Activated CD4-positive, alpha-beta T cell treated with anti-CD3 and anti-CD28 coated beads for 48 hours (primary cell): ENCODE measurements around the gene MANSC1.
"Not testable (repeated sequence)": the region's sequence is repeated elsewhere in the genome, so short reads cannot be mapped to it uniquely, and the experiment has no call there.

Experiments used
- DNase-seq: peaks from one replicate; pipeline ENCODE4 v3.0.0-alpha.2; 2020

MANSC1 gene

DNA sequence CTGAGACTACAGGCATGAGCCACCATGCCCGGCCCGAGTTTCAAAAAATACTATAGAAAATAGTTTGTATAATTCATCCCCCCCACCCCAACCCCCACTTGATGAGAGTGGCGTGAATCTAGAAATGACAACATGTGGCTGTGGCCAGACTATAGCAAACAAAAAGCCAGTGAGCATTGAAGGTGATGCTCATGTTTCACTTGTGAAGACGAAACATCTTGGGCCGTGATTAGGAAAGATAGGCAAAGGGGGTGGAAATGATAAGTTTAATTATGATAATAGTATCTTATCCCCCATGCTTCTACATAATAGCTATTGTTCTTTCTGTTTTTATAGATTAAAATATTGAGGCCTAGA lies 15.4 kb upstream of the MANSC1 start:
- DNase-seq: no peak

DNA sequence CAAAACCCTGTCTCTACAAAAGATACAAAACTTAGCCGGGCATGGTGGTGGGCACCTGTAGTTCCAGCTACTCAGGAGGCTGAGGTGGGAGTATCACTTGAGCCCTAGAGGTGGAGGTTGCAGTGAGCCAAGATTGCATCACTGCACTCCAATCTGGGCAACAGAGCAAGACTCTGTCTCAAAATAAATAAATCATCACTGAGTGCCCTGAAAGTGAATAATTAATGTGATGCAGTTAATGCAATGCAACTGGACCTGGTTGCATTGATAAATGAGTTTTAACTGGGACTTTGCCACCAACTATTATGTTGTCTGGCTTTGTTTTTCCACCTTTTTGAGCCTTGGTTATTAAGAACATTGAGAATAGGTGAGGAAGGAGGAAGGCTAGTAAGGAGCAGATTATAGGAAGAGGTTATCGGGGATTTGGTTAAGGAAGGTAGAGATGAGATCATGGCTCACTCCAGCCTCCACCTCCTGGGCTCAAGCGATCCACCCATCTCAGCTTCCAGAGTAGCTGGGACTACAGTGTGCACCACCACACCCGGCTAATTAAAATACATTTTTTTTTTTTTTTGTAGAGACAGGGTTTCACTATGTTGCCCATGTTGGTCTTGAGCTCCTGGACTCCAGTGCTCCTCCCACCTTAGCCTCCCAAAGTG lies 14.9 kb upstream of the MANSC1 start:
- DNase-seq: no peak

DNA sequence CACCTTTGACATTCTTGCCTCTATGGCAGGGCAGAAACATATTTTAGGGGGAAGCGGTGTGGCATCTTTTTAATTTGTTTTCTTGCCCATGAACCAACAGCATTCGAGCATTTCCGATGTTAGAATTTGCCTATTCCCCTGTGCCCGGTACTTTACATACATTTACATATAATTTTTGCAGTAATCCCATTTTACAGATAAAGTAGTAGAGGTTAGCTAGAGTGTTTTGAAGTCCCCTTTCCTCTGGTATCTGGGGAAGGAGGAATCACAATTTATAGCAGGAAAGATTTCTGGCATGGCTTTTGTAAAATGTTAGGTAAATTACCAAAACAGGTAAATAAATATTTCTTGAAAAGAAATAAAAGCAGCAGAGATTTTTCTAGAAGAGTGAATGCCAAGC lies 8.5 kb upstream of the MANSC1 start:
- no peak for DNase-seq

- DNase-seq: no peak
Observed at GRCh38 chr12:12357719-12358461, 7.8 kb upstream of the MANSC1 start.

DNA sequence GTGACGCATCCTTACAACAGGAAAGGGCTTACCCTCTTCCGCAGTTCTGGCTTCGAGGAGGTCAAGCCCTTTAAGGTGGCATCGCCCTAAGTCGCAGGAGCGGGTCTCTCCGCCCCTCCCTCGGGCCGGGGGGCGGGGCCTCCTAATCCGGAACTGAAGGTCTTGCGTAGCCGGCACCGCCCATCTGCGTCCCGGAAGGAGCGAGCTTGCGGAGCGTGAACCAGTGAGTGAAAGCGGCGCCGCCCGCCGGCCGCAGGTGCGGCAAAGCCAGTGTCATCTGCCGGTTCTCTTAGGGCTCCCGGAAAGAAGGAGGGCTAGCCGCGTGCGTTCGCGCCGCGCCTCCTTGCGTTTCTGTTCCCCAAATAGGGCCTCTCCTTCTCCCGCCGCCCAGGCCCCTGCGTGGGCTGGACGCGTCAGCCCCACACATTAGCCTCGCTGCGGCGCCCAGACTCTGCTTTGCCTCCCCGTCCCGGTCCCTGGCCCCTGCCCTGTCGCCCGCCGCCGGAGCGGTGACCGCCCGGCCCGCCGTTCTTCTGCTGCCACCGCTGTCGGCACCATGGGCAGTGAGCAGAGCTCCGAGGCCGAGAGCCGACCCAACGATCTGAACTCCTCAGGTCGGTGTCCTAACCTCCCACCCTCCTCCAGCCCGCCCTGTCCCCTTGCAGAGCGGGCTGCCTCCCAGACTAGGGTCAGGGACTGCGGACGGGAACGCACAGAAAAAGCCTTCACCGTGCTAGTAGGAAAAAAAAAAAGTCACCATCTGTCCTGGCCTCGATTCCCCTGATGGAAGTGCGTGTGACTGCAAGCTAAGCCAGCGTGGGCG lies 7.1 kb upstream of the MANSC1 start, which contains the start of gene BORCS5:
BORCS5 (plus strand) TSS at position 183 of the 823 bp plus-strand sequence; CDS start at position 557, 374 bp downstream.
- peak; percentile 99 for DNase-seq

GRCh38 chr12:12356467-12356895 lies 6.4 kb upstream of the MANSC1 start:
- DNase-seq: no peak

GRCh38 chr12:12353807-12354206 lies 3.8 kb upstream of the MANSC1 start:
- no peak for DNase-seq

GRCh38 chr12:12353276-12353675 lies 3.2 kb upstream of the MANSC1 start:
- DNase-seq: no peak

DNA sequence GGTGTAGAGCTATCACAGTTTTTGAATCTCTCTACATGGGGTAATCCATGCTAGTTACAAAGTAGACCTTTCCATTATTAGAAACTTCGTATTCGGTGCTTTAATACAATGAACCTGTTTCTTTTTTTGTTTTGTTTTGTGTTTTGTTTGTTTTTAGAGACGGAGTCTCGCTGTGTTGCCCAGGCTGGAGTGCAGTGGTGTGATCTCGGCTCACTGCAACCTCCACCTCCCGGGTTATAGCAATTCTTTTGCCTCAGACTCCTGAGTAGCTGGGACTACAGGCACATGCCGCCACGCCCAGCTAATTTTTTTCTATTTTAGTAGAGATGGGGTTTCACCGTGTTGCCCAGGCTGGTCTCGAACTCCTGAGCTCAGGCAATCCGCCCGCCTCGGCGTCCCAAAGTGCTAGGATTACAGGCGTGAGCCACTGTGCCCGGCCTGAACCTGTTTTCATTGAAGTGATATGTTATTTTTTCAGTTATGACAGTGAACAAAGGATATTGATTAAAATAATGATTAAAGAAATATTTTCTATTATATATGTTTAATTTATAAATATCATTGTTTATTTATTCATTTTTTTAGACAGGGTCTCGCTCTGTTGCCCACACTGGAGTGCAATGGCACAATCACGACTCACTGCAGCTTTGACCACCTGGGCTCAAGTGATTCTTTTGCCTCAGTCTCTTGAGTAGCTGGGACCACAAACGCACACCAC lies 1.6 kb upstream of the MANSC1 start:
- DNase-seq: not testable (repeated sequence)

GRCh38 chr12:12350868-12351463 lies 924 bp upstream of the MANSC1 start:
- DNase-seq: no peak

GRCh38 chr12:12338527-12339168 lies 11.4 kb downstream of the MANSC1 start:
- no peak for DNase-seq

GRCh38 chr12:12336511-12336910 lies 13.5 kb downstream of the MANSC1 start:
- DNase-seq: no peak

DNA sequence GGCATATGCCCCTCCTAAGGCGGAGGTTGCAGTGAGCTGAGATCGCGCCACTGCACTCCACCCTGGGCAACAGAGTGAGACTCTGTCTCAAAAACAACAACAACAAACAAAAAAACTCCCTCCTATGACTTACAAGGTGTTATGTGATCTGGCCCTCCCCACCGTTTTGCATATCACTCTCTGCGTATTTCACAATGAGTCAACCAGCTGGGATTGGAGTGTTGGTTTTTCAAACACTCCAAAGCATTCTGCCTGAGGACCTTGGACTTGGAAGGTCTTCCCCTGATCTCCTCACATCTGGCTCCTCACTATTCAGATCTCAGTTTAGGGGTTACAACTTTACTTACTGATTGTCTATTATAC lies 14.0 kb downstream of the MANSC1 start:
- no peak for DNase-seq

DNA sequence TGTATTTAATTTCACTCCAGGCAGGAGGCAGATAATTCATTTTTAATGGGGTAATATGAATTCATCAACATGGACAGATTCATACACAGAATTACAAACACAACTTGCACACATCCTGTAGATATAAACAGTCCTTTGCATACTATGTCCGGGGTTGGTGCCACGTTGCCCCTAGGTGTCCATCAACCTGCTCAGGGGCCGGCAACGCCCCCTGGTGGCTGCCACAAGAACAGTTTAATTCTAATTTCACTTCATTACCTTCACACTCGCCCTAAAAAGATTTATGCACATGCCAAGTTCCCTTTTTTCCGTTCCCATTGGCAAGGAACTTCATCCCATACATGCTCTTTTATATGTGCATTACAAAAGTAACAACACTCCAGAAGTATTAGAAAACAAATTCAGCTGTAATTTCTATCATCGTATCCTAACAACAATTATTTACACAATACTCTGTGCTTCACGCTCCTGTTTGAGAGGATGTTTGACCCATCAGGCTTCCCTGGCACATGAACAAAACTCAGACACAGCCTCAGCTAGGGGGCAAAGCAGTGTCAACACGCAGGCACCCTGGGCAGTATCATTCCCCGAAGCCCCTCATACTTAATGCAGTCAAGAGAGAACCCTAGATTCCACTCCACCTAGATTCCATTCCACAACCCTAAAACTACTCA lies 15.5 kb downstream of the MANSC1 start:
- peak; percentile 74 for DNase-seq

GRCh38 chr12:12333407-12334366 lies 16.4 kb downstream of the MANSC1 start:
- DNase-seq: no peak

DNA sequence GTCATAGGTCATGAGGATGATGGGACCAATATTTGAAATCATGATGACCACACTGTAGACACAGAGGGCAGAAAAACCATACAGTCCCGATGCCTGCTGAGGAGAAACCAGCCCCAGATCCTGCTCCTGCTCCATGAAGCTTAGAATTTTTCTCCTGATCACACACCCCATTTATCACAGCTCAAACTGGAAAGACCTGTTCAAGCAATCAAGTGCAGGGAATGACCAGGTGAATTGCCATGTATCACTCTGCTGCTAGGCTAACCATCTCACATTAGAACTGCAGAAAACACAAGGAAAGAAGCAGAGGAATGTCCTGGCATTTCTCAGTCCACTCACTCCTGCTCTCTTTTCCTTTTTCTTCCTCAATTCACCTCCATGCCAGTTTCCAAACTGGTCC lies 18.1 kb downstream of the MANSC1 start:
- DNase-seq: no peak

DNA sequence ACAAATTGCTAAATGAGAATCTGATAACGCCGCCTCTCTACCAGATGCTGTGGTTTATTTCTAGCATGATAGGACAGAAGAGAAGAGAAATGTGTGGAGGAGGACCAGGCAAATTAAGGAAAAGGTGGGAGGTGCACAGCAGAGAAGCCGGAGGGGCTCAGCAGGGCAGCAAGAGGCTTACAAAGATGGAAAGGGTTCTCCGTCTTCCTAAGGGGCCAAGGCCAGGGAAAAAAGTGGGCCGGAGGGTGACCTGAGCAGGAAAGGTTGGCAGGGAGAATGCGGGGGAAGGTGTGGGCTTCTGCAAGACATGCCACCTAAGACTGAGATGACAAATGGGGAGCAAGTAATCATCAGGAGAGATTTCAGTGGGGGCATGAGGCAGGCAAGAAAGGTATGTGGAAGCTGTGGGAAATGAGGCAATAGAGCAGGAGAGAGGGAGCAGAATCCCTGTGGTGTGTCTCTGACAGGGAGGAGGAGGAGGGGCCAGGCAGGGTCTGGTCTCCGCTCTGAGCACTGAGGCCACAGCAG lies 18.7 kb downstream of the MANSC1 start:
- DNase-seq: no peak

DNA sequence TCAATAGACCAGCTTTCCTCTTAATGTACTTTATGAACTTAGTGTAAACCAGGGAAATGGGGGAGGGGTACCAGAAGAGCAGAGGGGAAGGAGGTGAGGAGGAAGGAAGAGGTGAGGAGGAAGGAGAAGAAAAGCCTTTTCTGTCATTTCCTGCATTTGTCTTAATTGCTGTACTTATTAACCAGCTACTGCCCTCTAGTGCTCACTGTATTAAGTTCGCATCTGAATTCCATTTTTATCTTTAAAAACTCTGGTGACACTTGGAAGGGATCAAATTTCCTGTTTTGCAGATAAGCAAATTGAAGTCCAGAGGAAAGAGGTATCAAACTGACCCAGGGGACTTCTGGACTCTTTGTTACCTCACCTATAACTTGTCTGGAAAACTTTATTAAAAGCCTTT lies 22.2 kb downstream of the MANSC1 start:
- DNase-seq: no peak

DNA sequence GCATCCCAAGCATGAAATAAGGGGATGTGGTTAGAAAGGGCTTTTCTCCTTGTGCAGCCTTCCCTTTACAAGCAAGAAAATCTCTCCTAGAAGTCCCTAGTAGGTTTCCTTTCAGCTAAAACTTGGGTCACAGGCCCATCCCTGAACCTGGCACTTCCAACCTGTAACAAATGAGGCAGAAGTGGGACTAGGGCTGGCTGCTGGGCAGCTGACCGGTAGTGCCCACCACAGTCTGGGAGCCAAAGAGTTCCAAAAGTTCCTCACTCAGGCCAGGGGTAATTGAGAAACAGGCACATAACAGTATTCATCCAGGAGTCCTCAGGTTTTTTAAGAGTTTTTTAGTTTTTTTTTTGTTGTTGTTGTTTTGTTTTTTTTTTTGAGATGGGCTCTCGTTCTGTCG lies 23.8 kb downstream of the MANSC1 start:
- no peak for DNase-seq

DNA sequence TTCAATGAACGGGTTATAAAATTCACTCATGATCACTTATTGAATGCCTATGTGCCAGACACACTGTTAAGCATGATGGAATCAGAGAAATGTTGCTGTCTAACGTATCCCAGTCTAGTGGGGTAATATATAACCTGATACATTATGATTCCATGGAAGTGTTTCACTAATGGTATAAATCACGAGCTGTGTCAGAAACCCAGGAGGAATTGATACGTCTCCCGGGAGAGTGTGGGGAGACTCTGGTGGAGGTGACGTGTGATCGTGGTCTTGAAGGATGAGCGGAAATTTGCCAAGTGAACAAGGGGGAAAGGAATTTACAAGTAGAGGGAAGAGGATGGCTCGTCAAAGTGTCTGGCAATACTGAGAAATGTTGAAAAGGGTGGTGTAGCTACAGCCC lies 26.5 kb downstream of the MANSC1 start:
- DNase-seq: no peak
